ENCODE data around the gene PEAK1.
"Not testable (repeated sequence)": the region's sequence is repeated elsewhere in the genome, so short reads cannot be mapped to it uniquely, and the experiment has no call there.

Gene PEAK1

GRCh38 chr15:77309392-77309791, 110.5 kb downstream of the PEAK1 start:
- DNase-seq (ENCODE audit: low read depth, low spot score) = no peak

- no peak for DNase-seq (ENCODE audit: low read depth, low spot score)
Observed at GRCh38 chr15:77305953-77306352, 114.0 kb downstream of the PEAK1 start.

GRCh38 chr15:77296773-77297337, 123.0 kb downstream of the PEAK1 start:
- no peak for DNase-seq (ENCODE audit: low read depth, low spot score)

GRCh38 chr15:77295446-77295845, 124.5 kb downstream of the PEAK1 start:
- DNase-seq (ENCODE audit: low read depth, low spot score) = no peak

GRCh38 chr15:77292969-77293558, 126.8 kb downstream of the PEAK1 start:
- DNase-seq (ENCODE audit: low read depth, low spot score) = no peak

- DNase-seq (ENCODE audit: low read depth, low spot score) = no peak
Observed at GRCh38 chr15:77291107-77291506, 128.8 kb downstream of the PEAK1 start.

GRCh38 chr15:77287385-77287784, 132.5 kb downstream of the PEAK1 start:
- DNase-seq (ENCODE audit: low read depth, low spot score) = no peak

- no peak for DNase-seq (ENCODE audit: low read depth, low spot score)
Observed at GRCh38 chr15:77285057-77285997, 134.6 kb downstream of the PEAK1 start.

- DNase-seq (ENCODE audit: low read depth, low spot score) = no peak
Observed at GRCh38 chr15:77282333-77282732, 137.6 kb downstream of the PEAK1 start.

GRCh38 chr15:77276943-77277342, 143.0 kb downstream of the PEAK1 start:
- DNase-seq (ENCODE audit: low read depth, low spot score) = no peak

GRCh38 chr15:77276096-77276495, 143.8 kb downstream of the PEAK1 start:
- no peak for DNase-seq (ENCODE audit: low read depth, low spot score)

- DNase-seq (ENCODE audit: low read depth, low spot score) = not testable (repeated sequence)
Observed at GRCh38 chr15:77273136-77273535, 146.8 kb downstream of the PEAK1 start.

- no peak for DNase-seq (ENCODE audit: low read depth, low spot score)
Observed at GRCh38 chr15:77266708-77267386, 153.1 kb downstream of the PEAK1 start.

- DNase-seq (ENCODE audit: low read depth, low spot score) = no peak
Observed at GRCh38 chr15:77255385-77255784, 164.5 kb downstream of the PEAK1 start.

- DNase-seq (ENCODE audit: low read depth, low spot score) = no peak
Observed at GRCh38 chr15:77251662-77252061, 168.2 kb downstream of the PEAK1 start.

GRCh38 chr15:77247116-77247515, 172.8 kb downstream of the PEAK1 start:
- no peak for DNase-seq (ENCODE audit: low read depth, low spot score)

- DNase-seq (ENCODE audit: low read depth, low spot score) = no peak
Observed at GRCh38 chr15:77243716-77244401, 176.0 kb downstream of the PEAK1 start.

- DNase-seq (ENCODE audit: low read depth, low spot score) = no peak
Observed at GRCh38 chr15:77243135-77243534, 176.8 kb downstream of the PEAK1 start.

GRCh38 chr15:77239882-77240608, 179.9 kb downstream of the PEAK1 start:
- DNase-seq (ENCODE audit: low read depth, low spot score) = no peak

GRCh38 chr15:77235566-77235965, 184.3 kb downstream of the PEAK1 start:
- DNase-seq (ENCODE audit: low read depth, low spot score) = no peak

GRCh38 chr15:77228828-77229227, 191.1 kb downstream of the PEAK1 start:
- DNase-seq (ENCODE audit: low read depth, low spot score) = no peak

Measured in activated naive CD8-positive, alpha-beta T cell treated with anti-CD3 and anti-CD28 coated beads, Interleukin-2, amount 50 U/mL, for 16 hours (primary cell).